ENCODE measurements around the gene OSTN.
"Not testable (repeated sequence)": the region's sequence is repeated elsewhere in the genome, so short reads cannot be mapped to it uniquely, and the experiment has no call there.

The OSTN gene, protein sequence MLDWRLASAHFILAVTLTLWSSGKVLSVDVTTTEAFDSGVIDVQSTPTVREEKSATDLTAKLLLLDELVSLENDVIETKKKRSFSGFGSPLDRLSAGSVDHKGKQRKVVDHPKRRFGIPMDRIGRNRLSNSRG

GRCh38 chr3:191198932-191199331, at the start of gene OSTN:
Gene OSTN (plus strand): TSS chr3:191199241. CDS start chr3:191212533, 13,292 bp downstream.
- Histone ChIP-seq H3K4me1 (ENCODE audit: insufficient read depth, low read length) (no peaks in the 10 kb centered on the region), H2AFZ (ENCODE audit: low read depth, low read length) (no peak within 1 kb of the TSS), H3K9me3 (ENCODE audit: low read length) (no peaks in the 10 kb centered on the region), H3K4me3 (ENCODE audit: low read length) (no peak within 1 kb of the TSS), H3K36me3 (ENCODE audit: insufficient read depth, low read length) (no peaks in the 10 kb centered on the region), H3K27me3 (ENCODE audit: insufficient read depth, low read length) (no peaks in the 10 kb centered on the region)

GRCh38 chr3:191151653-191152052, 47.4 kb upstream of the OSTN start:
- no peak overlapping the region for H2AFZ ChIP-seq (ENCODE audit: low read depth, low read length)
- no peak overlapping the region for H3K4me3 ChIP-seq (ENCODE audit: low read length)

DNA sequence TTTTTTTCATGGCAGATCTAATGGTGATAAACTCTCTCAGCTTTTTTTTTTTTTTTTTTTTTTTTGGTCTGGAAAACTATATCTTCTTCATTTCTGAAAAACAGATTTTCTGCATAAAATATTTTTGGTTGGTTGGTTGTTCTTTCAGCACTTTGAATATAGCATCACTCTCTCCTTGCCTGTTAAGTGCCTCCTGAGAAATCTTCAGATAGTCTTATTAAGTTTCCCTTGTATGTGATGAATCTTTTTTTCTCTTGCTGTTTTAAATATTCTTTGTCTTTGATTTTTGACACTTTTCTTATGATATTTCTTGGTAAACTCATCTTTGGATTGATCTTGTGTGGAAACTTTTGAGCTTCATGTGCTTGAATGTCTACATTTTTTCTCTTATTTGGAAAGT, 44.2 kb upstream of the OSTN start:
- no peaks in the 10 kb centered on the region for H3K9me3 ChIP-seq (ENCODE audit: low read length)

More at GRCh38 chr3:191151653-191152052, 47.4 kb upstream of the OSTN start:
- no peaks in the 10 kb centered on the region for H3K9me3 ChIP-seq (ENCODE audit: low read length)
- H3K4me1 ChIP-seq (ENCODE audit: insufficient read depth, low read length), result no peaks in the 10 kb centered on the region
- no peaks in the 10 kb centered on the region for H3K36me3 ChIP-seq (ENCODE audit: insufficient read depth, low read length)
- no peaks in the 10 kb centered on the region for H3K27me3 ChIP-seq (ENCODE audit: insufficient read depth, low read length)

DNA sequence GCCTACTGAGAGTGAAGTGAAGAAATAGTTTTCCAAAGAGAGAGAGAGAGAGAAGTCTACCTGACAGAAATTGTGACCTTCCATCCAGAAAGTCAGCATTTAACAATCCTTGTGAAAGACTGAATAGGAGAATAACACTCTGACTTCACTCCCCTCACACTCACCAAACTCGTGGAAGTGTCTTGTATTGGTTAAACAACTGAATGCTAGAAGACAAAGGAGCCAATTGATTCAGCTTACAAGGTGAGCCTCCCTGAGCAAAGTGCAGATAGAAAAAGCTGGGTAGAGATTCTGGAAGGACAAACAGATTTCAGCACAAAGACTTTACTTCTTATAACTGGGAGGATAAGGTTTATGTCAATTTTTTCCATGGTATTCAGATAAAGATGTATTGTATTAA, 40.8 kb upstream of the OSTN start:
- no peaks in the 10 kb centered on the region for H3K27me3 ChIP-seq (ENCODE audit: insufficient read depth, low read length)
- H3K36me3 ChIP-seq (ENCODE audit: insufficient read depth, low read length), result no peaks in the 10 kb centered on the region

More for the DNA sequence above, 44.2 kb upstream of the OSTN start:
- Histone ChIP-seq H3K36me3 (ENCODE audit: insufficient read depth, low read length) (no peaks in the 10 kb centered on the region), H2AFZ (ENCODE audit: low read depth, low read length) (no peak overlapping the region), H3K4me3 (ENCODE audit: low read length) (no peak overlapping the region), H3K27me3 (ENCODE audit: insufficient read depth, low read length) (no peaks in the 10 kb centered on the region), H3K4me1 (ENCODE audit: insufficient read depth, low read length) (no peaks in the 10 kb centered on the region)

GRCh38 chr3:191158815-191159214, 40.2 kb upstream of the OSTN start:
- Histone ChIP-seq H2AFZ (ENCODE audit: low read depth, low read length) (no peak overlapping the region), H3K4me3 (ENCODE audit: low read length) (no peak overlapping the region), H3K36me3 (ENCODE audit: insufficient read depth, low read length) (no peaks in the 10 kb centered on the region), H3K27me3 (ENCODE audit: insufficient read depth, low read length) (no peaks in the 10 kb centered on the region), H3K4me1 (ENCODE audit: insufficient read depth, low read length) (no peaks in the 10 kb centered on the region), H3K9me3 (ENCODE audit: low read length) (no peaks in the 10 kb centered on the region)

More for the DNA sequence above, 40.8 kb upstream of the OSTN start:
- no peak overlapping the region for H2AFZ ChIP-seq (ENCODE audit: low read depth, low read length)
- no peak overlapping the region for H3K4me3 ChIP-seq (ENCODE audit: low read length)
- H3K4me1 ChIP-seq (ENCODE audit: insufficient read depth, low read length), result no peaks in the 10 kb centered on the region
- H3K9me3 ChIP-seq (ENCODE audit: low read length), result no peaks in the 10 kb centered on the region

DNA sequence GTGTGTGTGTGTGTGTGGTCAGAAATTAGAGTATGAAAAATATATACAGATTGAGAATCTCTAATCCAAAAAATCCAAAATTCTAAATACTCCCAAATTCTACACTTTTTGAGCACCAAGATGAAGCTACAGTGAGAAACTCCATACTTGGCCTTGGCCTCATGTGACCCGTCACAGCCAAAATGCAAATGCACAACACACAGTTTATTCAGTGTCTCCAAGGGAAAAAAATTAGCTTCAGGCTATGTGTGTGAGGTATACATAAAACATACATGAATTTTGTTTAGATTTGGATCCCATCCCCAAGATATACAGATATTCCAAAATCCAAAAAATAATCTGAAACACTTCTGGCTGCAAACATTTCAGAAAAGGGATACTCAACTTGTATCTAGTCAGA, 33.2 kb upstream of the OSTN start:
- Histone ChIP-seq H3K36me3 (ENCODE audit: insufficient read depth, low read length) (no peaks in the 10 kb centered on the region), H3K4me3 (ENCODE audit: low read length) (no peak overlapping the region), H2AFZ (ENCODE audit: low read depth, low read length) (no peak overlapping the region), H3K27me3 (ENCODE audit: insufficient read depth, low read length) (no peaks in the 10 kb centered on the region), H3K9me3 (ENCODE audit: low read length) (no peaks in the 10 kb centered on the region), H3K4me1 (ENCODE audit: insufficient read depth, low read length) (no peaks in the 10 kb centered on the region)

DNA sequence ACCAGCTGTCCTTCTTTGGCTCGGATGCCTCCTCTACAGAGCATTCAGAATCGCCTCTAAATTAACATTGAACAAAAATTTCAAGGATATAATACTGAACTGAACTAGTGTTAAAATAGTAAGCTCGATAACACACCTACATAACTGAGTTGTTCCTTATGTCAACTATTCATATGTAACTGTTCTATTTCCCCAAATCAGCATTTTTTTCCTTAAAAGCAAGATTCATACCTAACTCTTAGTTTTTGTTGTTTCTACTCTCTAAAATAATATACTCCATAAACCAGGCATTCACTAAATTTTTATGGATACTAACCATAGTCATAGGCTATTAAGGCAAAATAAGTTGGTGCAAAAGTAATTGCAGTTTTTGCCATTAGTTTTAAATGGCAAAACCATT, 32.7 kb upstream of the OSTN start:
- Histone ChIP-seq H3K36me3 (ENCODE audit: insufficient read depth, low read length) (no peaks in the 10 kb centered on the region), H3K4me1 (ENCODE audit: insufficient read depth, low read length) (no peaks in the 10 kb centered on the region), H2AFZ (ENCODE audit: low read depth, low read length) (no peak overlapping the region), H3K9me3 (ENCODE audit: low read length) (no peaks in the 10 kb centered on the region), H3K4me3 (ENCODE audit: low read length) (no peak overlapping the region), H3K27me3 (ENCODE audit: insufficient read depth, low read length) (no peaks in the 10 kb centered on the region)

DNA sequence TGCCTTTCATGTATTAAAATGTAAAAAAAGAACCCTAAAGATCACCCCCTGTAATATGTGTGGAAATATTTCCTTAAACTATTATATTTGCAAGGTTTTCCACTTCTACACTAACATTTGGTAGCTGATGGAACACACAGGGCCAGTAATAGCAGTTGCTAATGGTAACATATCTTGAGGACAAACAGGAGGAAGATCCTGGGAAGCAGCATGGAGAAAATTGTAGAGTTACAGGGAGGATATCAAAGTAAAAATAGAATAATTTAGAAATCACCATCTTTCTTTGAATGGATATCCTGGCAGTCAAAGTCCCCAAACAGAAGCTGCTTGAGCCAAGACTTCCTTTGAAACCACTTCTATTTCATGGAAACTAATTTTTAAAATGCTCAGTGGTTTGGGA, 29.5 kb upstream of the OSTN start:
- no peak overlapping the region for H2AFZ ChIP-seq (ENCODE audit: low read depth, low read length)

GRCh38 chr3:191170097-191170496, 28.9 kb upstream of the OSTN start:
- Histone ChIP-seq H3K36me3 (ENCODE audit: insufficient read depth, low read length) (no peaks in the 10 kb centered on the region), H2AFZ (ENCODE audit: low read depth, low read length) (no peak overlapping the region), H3K9me3 (ENCODE audit: low read length) (no peaks in the 10 kb centered on the region), H3K4me3 (ENCODE audit: low read length) (no peak overlapping the region), H3K4me1 (ENCODE audit: insufficient read depth, low read length) (no peaks in the 10 kb centered on the region), H3K27me3 (ENCODE audit: insufficient read depth, low read length) (no peaks in the 10 kb centered on the region)

More for the DNA sequence above, 29.5 kb upstream of the OSTN start:
- Histone ChIP-seq H3K36me3 (ENCODE audit: insufficient read depth, low read length) (no peaks in the 10 kb centered on the region), H3K4me3 (ENCODE audit: low read length) (no peak overlapping the region), H3K9me3 (ENCODE audit: low read length) (no peaks in the 10 kb centered on the region), H3K27me3 (ENCODE audit: insufficient read depth, low read length) (no peaks in the 10 kb centered on the region), H3K4me1 (ENCODE audit: insufficient read depth, low read length) (no peaks in the 10 kb centered on the region)

- H2AFZ ChIP-seq (ENCODE audit: low read depth, low read length), result no peak overlapping the region
- no peak overlapping the region for H3K4me3 ChIP-seq (ENCODE audit: low read length)
- no peaks in the 10 kb centered on the region for H3K9me3 ChIP-seq (ENCODE audit: low read length)
- no peaks in the 10 kb centered on the region for H3K27me3 ChIP-seq (ENCODE audit: insufficient read depth, low read length)
- H3K4me1 ChIP-seq (ENCODE audit: insufficient read depth, low read length), result no peaks in the 10 kb centered on the region
- no peaks in the 10 kb centered on the region for H3K36me3 ChIP-seq (ENCODE audit: insufficient read depth, low read length)
Observed at GRCh38 chr3:191175102-191175501, 23.9 kb upstream of the OSTN start.

DNA sequence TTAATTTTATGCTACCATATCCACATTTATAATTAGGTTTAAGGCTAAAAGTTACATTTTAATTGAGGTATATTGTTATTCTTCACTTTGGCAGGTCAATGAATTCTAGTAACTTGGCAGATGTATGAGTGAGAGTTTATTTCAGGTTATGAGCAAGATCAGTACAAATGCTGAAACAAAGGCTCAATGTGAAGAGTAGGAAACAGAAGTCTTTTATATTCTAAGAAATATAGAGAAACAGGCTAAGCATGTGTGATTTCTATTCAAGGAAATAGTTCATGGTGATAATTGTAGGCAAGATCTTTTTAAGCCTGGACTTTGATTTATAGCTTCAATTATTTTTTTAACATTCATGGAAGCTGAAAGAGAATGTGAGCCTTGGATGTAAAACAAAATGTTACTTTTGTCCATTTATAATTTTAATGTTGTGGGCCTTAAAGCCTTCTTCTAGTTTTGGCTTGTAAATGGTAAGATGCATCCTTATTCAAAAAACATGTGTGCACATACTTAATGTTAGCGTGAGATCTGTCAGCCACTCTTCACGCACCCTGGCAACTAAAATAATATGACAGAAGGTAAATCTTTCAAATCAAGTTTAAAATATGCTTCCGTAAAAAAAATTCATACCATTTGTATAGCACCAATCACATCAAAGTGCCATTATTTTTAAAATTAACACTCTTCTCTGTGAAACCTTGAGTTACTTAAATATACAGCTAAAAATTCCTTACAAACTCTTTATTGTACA, 22.8 kb upstream of the OSTN start:
- Histone ChIP-seq H3K27me3 (ENCODE audit: insufficient read depth, low read length) (no peaks in the 10 kb centered on the region), H2AFZ (ENCODE audit: low read depth, low read length) (peak overlapping the region; percentile 77), H3K36me3 (ENCODE audit: insufficient read depth, low read length) (no peaks in the 10 kb centered on the region), H3K4me3 (ENCODE audit: low read length) (no peak overlapping the region), H3K4me1 (ENCODE audit: insufficient read depth, low read length) (no peaks in the 10 kb centered on the region), H3K9me3 (ENCODE audit: low read length) (no peaks in the 10 kb centered on the region)

DNA sequence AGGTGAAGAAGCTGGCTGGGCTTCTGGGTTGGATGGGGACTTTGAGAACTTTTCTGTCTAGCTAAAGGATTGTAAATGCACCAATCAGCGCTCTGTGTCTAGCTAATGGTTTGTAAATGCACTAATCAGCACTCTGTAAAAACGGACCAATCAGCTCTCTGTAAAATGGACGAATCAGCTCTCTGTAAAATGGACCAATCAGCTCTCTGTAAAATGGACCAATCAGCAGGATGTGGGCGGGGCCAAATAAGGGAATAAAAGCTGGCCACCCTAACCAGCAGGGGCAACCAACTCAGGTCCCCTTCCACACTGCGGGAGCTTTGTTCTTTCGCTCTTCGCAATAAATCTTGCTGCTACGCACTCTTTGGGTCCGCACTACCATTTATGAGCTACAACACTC, 13.7 kb upstream of the OSTN start:
- not testable (repeated sequence) for H3K4me1 ChIP-seq (ENCODE audit: insufficient read depth, low read length); H2AFZ ChIP-seq (ENCODE audit: low read depth, low read length); H3K4me3 ChIP-seq (ENCODE audit: low read length); H3K36me3 ChIP-seq (ENCODE audit: insufficient read depth, low read length); H3K9me3 ChIP-seq (ENCODE audit: low read length); H3K27me3 ChIP-seq (ENCODE audit: insufficient read depth, low read length)

DNA sequence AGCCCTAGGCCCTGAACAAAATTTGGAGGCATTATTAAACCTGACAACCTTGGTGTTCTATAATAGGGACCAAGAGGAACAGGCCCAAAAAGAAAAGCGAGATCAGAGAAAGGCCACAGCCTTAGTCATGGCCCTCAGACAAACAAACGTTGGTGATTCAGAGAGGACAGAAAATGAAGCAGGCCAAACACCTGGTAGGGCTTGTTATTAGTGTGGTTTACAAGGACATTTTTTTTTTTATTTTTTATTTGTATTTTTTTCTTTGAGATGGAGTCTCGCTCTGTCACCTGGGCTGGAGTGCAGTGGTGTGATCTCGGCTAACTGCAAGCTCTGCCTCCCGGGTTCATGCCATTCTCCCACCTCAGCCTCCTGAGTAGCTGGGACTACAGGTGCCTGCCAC, 10.8 kb upstream of the OSTN start:
- not testable (repeated sequence) for H3K4me1 ChIP-seq (ENCODE audit: insufficient read depth, low read length); H3K36me3 ChIP-seq (ENCODE audit: insufficient read depth, low read length); H3K9me3 ChIP-seq (ENCODE audit: low read length); H3K27me3 ChIP-seq (ENCODE audit: insufficient read depth, low read length); H3K4me3 ChIP-seq (ENCODE audit: low read length); H2AFZ ChIP-seq (ENCODE audit: low read depth, low read length)

DNA sequence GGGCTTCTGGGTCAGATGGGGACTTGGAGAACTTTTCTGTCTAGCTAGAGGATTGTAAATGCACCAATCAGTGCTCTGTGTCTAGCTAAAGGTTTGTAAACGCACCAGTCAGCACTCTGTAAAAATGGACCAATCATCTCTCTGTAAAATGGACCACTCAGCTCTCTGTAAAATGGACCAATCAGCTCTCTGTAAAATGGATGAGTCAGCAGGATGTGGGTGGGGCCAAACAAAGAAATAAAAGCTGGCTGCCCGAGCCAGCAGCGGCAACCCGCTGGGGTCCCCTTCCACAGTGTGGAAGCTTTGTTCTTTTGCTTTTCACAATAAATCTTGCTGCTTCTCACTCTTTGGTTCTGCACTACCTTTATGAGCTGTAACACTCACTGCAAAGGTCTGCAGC, 6.8 kb upstream of the OSTN start:
- not testable (repeated sequence) for H3K36me3 ChIP-seq (ENCODE audit: insufficient read depth, low read length); H3K4me1 ChIP-seq (ENCODE audit: insufficient read depth, low read length); H3K4me3 ChIP-seq (ENCODE audit: low read length); H2AFZ ChIP-seq (ENCODE audit: low read depth, low read length); H3K9me3 ChIP-seq (ENCODE audit: low read length); H3K27me3 ChIP-seq (ENCODE audit: insufficient read depth, low read length)
